ENCODE data around the gene GLB1L2.

Gene GLB1L2

DNA sequence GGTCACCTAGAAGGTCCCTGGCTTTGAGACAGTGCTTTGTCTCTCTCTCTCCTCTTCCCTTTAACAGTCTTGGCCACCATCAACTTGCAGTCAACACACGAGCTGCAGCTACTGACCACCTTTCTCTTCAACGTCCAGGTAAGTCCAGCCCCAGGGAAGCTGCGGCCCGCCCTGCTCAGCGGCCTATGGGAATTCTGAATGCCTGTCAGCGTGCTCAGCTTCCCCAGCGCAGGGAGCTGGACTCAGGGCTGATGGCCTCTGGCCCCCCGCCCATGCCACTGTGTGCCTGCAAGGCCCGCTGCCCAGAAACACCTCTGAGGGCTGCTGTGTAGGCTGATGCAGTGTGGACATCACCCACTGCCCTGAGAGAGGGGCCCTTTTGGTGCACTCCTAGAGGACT is 32.5 kb downstream of the GLB1L2 start:
- H3K9me3 Mint-ChIP-seq (ENCODE audit: low read depth) = no peaks in the 10 kb centered on the region
- H3K4me3 Mint-ChIP-seq = no peak overlapping the region
- H3K36me3 Mint-ChIP-seq = peaks cover 3% of the 10 kb centered on the region
- H3K27ac Mint-ChIP-seq = no peak overlapping the region
- H3K4me1 Mint-ChIP-seq (ENCODE audit: low read depth) = peaks cover 16% of the 10 kb centered on the region
- peaks cover 8% of the 10 kb centered on the region for H3K27me3 Mint-ChIP-seq

DNA sequence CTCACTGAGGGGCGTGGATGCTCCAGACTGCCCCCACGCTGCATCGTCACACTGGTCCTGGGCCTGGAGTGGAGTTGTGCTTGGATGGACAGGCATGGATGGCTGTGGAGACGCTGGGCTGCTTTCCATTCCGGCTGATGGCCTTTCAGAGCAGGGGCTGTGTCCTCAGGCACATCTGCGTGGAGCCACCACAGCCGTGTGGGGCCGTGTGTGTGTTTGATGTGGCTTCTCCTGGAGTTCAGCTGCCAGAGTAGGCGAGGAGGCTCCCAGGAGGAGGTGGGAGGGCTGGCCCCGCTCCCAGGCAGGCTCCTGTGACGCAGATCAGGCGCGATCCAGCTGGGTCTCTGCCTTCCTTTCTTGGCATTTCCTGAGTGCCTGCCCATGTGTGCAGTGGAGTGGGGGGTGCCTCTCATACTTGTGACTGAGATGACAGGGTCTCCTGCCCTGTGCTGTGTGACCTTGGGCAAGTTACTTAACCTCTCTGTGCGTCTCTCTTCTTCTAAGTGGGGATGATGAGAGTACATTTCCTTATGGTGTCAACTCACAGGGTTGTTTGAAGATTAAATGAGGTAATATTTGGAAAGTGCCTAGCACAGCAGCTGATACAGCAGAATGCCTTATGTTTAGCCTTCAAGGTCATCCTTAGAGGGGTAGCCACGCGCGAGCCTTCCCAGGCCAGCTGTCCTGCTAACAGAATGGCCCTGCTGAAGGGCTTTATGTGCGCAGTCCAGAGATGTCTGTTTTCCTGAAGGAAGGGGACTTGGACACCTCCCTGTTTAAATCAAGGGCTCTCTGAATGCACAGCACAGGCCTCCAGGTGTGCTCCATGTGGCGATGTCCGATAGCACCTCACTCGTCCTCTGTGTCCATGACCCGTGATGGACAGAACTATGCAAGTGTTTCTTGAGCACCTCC is 33.5 kb downstream of the GLB1L2 start:
- no peaks in the 10 kb centered on the region for H3K9me3 Mint-ChIP-seq (ENCODE audit: low read depth)
- H3K36me3 Mint-ChIP-seq = peaks cover 6% of the 10 kb centered on the region
- peaks cover 2% of the 10 kb centered on the region for H3K27me3 Mint-ChIP-seq
- H3K4me3 Mint-ChIP-seq = no peak overlapping the region
- peaks cover 8% of the 10 kb centered on the region for H3K4me1 Mint-ChIP-seq (ENCODE audit: low read depth)
- no peak overlapping the region for H3K27ac Mint-ChIP-seq

DNA sequence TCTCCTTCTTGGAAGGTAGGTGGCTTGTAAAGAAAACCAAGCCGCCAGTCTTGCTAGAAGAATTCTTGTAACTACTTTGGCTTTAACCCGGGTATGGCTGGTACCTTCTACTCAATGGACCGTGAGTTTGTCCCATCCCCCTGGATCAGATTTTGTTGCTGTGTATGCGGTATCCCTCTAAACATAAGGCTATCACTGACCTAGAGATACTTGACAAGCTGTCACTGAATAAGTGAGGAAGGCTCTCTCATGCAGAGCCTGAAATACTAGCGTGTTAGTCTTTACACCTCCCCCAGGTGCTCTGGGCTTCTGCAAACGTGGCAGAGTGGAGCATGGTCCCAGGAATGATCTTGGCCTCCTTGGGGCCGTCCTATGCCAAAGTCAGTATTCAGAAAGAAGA is 34.5 kb downstream of the GLB1L2 start:
- H3K27me3 Mint-ChIP-seq = no peaks in the 10 kb centered on the region
- H3K9me3 Mint-ChIP-seq (ENCODE audit: low read depth) = no peaks in the 10 kb centered on the region
- H3K4me1 Mint-ChIP-seq (ENCODE audit: low read depth) = peaks cover 6% of the 10 kb centered on the region
- H3K36me3 Mint-ChIP-seq = peaks cover 6% of the 10 kb centered on the region
- no peak overlapping the region for H3K27ac Mint-ChIP-seq
- H3K4me3 Mint-ChIP-seq = no peak overlapping the region

DNA sequence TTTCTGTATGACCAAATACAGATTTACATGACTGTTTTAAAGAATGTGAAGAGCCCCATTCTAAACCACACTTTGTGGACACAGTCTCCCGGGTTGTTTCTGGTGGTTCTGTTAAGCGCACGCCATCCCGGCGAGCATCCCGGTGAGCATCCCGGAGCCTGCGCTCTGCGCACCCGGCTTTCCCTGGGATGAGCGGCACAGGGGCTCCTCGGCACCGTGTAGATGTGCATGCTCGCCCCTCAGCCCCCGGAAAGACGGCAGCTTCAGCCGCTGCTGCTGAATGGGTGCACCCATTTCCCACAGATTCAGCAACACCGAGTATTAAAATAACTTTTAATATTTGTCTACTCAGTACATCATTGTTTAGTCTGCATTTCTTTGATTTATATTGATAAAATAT is 36.0 kb downstream of the GLB1L2 start:
- H3K27ac Mint-ChIP-seq = no peak overlapping the region
- H3K4me3 Mint-ChIP-seq = no peak overlapping the region
- no peaks in the 10 kb centered on the region for H3K4me1 Mint-ChIP-seq (ENCODE audit: low read depth)
- no peaks in the 10 kb centered on the region for H3K9me3 Mint-ChIP-seq (ENCODE audit: low read depth)
- no peaks in the 10 kb centered on the region for H3K27me3 Mint-ChIP-seq
- peaks cover 3% of the 10 kb centered on the region for H3K36me3 Mint-ChIP-seq

DNA sequence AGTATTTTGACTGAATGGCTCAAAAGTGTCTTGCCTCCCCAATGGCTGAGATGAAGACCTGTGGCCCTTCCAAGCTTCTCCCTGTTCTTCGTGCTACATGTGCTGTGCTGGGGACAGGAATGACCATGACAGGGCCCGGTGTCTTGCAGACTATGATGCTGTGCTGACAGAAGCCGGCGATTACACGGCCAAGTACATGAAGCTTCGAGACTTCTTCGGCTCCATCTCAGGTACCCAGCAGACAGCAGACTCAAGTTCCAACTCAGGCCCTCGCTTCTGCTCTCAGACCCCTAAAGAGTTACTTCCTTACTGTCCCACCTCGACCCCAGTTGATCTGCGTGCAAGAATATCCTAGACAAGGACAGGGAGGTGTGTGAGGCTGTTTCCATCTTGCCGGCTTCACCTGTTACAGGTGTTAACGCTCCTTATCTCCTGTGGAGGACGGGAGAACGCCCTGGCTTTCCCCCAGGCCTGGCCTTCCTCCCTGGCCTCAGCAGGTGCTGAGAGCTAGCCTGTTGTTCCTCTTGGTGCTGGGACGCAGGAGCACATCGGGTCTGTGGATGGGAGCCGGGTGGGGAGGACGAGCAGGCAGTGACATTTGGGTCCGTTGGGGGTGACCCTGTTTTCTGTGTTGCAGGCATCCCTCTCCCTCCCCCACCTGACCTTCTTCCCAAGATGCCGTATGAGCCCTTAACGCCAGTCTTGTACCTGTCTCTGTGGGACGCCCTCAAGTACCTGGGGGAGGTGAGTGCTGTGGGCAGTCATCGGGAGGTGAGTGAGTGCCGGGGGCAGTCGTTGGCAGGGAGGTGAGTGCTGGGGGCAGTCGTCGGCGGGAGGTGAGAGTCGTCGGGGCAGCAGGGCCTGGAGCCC is 38.1 kb downstream of the GLB1L2 start:
- Mint-ChIP-seq H3K9me3 (ENCODE audit: low read depth) (no peaks in the 10 kb centered on the region), H3K36me3 (peaks cover 3% of the 10 kb centered on the region), H3K27me3 (no peaks in the 10 kb centered on the region), H3K4me3 (no peak overlapping the region), H3K27ac (no peak overlapping the region), H3K4me1 (ENCODE audit: low read depth) (no peaks in the 10 kb centered on the region)

DNA sequence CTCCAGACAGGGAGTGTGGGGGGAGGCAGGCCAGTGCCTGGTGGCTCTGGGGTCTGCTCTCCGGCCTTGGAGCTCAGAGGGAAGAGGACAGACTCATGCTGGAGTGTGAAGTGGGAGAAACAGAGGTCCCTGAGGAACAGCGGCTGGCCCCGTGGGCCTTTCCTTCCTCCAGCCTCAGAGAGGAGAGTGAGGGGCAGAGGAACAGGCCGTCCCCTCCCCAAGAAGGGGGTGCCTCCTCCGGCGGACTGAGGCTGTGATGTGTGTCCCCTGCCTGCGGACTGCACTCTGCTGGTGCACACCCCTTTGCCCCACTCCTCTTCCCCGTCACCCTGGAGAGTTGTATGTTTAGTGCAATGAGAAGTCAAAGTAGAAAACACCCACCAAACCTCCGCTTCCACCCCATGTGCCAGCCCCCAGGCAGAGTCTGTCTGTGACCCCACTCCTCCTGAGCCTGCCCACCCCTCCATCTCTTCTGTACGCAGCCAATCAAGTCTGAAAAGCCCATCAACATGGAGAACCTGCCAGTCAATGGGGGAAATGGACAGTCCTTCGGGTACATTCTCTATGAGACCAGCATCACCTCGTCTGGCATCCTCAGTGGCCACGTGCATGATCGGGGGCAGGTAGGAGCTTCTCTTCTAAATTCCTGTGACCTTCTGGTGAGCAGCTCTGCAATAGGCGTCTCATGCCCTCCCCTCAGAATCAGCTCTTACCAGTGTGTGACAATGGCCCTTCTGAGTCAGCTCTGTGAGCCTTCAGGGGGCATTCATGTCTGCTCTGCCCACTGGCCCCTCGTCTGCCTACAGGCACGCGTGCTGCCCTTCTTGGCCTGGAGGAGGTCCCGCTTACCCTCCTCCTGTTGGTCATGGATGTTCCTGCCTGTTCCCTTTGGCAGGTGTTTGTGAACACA is 39.0 kb downstream of the GLB1L2 start:
- Mint-ChIP-seq H3K27me3 (no peaks in the 10 kb centered on the region), H3K4me1 (ENCODE audit: low read depth) (no peaks in the 10 kb centered on the region), H3K4me3 (no peak overlapping the region), H3K9me3 (ENCODE audit: low read depth) (no peaks in the 10 kb centered on the region), H3K27ac (no peak overlapping the region), H3K36me3 (peaks cover 3% of the 10 kb centered on the region)

DNA sequence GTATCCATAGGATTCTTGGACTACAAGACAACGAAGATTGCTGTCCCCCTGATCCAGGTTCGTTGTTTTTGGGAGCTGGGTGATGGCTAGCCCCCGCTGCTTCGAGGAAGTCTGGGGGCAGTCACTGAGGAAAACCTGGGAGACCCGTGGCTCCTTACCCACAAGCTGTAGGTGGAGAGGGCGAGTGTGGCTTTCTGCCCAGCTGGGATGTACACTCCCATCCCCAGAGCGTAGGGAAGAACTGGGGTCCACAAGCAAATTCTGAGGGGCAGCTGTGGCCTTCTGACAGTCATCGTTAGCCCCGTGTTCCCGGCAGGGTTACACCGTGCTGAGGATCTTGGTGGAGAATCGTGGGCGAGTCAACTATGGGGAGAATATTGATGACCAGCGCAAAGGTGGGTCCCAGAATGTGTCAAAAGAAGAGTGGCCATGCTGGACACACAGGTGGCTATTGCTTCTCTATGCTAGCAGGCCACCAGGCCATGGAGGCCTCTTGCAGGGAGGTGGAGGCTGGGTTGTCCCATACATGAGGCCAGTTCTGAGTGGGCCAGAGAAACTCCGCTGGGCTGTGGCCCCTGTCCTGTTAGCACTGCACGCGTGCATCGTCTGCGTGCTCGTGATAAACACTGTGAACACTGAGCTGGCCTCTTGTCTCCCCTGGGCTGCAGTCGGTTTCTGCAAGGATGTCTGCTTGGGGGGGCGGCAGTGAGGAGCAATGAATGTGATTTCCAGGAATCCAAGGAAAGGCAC is 39.8 kb downstream of the GLB1L2 start:
- Mint-ChIP-seq H3K4me1 (ENCODE audit: low read depth) (no peaks in the 10 kb centered on the region), H3K27ac (no peak overlapping the region), H3K27me3 (no peaks in the 10 kb centered on the region), H3K4me3 (no peak overlapping the region), H3K36me3 (peaks cover 3% of the 10 kb centered on the region), H3K9me3 (ENCODE audit: low read depth) (no peaks in the 10 kb centered on the region)

DNA sequence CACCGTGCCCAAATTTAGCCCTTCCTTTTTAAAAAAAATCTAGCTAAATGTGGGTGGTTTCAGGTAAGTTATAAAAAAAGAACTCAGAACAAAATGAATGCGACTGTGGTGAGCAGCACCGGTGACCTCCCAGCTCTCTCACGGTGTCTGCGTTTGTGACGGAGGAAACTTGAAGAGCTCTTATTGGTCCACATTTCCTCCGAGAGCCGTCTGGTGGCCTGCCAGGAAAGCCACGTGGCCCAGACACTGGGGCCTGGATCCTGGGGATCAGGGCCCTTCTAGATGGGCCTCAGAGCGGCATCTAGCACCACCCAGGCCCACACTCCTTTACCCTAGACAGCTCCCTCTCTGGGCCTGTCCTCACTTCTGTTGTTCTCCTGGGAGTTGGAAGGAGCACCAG is 40.7 kb downstream of the GLB1L2 start:
- H3K4me3 Mint-ChIP-seq = no peak overlapping the region
- H3K9me3 Mint-ChIP-seq (ENCODE audit: low read depth) = no peaks in the 10 kb centered on the region
- peaks cover 3% of the 10 kb centered on the region for H3K36me3 Mint-ChIP-seq
- H3K4me1 Mint-ChIP-seq (ENCODE audit: low read depth) = no peaks in the 10 kb centered on the region
- H3K27ac Mint-ChIP-seq = no peak overlapping the region
- no peaks in the 10 kb centered on the region for H3K27me3 Mint-ChIP-seq

DNA sequence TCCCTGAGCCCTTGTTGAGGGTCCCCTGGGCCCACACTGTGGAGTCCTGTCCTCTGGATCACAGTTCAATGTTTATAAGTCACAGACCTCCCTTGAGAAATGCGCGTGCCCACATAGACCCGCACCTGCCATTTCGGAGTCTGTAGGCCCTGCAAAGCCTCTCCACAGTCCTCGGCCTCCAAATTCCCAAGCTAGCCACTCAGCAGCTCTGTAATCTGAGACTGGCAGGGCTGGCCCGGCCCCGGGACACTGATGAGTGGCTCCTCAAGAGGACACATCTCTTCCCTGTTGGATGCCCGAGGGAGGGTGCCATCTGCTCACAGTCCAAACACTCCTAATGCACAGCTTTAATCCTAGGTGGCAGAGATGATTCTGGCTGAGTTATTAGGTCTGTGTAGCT is 41.2 kb downstream of the GLB1L2 start:
- H3K4me1 Mint-ChIP-seq (ENCODE audit: low read depth) = no peaks in the 10 kb centered on the region
- H3K4me3 Mint-ChIP-seq = no peak overlapping the region
- H3K27ac Mint-ChIP-seq = no peak overlapping the region

DNA sequence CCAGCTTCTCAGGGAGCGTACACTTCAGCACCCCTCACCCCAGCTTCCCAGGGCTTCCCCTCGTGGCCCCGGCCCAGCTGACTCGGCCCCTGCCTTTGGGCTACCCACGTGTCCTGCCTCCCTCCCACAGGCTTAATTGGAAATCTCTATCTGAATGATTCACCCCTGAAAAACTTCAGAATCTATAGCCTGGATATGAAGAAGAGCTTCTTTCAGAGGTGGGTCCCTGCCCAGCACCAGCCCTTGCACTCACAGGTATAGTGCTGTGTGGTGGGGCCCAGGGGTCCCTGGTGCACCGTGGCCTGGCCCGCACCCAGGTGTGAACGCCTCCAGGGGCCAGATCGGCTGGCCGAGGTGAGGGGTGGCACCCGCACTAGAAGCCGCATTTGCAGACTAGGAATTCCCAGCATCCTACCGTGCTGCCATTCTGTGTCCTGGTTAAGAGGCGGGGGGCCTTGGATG is 41.8 kb downstream of the GLB1L2 start:
- no peak overlapping the region for H3K4me3 Mint-ChIP-seq
- no peak overlapping the region for H3K27ac Mint-ChIP-seq
- no peaks in the 10 kb centered on the region for H3K4me1 Mint-ChIP-seq (ENCODE audit: low read depth)
- H3K9me3 Mint-ChIP-seq (ENCODE audit: low read depth) = no peaks in the 10 kb centered on the region
- H3K27me3 Mint-ChIP-seq = no peaks in the 10 kb centered on the region
- peaks cover 3% of the 10 kb centered on the region for H3K36me3 Mint-ChIP-seq

More for the DNA sequence above, 41.2 kb downstream of the GLB1L2 start:
- Mint-ChIP-seq H3K36me3 (peaks cover 3% of the 10 kb centered on the region), H3K27me3 (no peaks in the 10 kb centered on the region), H3K9me3 (ENCODE audit: low read depth) (no peaks in the 10 kb centered on the region)

DNA sequence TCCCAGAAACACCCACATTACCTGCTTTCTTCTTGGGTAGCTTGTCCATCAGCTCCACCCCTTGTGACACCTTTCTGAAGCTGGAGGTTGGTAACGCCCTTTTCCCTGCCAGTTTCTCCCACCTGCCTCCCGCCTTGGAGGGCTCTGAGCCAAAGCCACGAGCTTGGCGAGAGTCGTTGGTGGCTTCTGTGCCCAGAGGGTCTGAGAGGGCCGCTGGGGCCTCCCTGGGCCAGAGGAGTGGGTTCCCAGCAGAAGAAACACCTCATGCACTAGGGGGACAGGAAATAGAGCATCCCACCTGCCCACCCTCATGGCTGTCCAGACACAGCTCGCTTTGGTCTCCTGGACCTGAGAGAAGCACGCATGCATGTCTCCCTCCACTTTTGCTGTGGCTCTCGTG is 42.4 kb downstream of the GLB1L2 start:
- Mint-ChIP-seq H3K36me3 (peaks cover 3% of the 10 kb centered on the region), H3K27me3 (no peaks in the 10 kb centered on the region), H3K27ac (no peak overlapping the region), H3K9me3 (ENCODE audit: low read depth) (no peaks in the 10 kb centered on the region), H3K4me3 (no peak overlapping the region), H3K4me1 (ENCODE audit: low read depth) (no peaks in the 10 kb centered on the region)

DNA sequence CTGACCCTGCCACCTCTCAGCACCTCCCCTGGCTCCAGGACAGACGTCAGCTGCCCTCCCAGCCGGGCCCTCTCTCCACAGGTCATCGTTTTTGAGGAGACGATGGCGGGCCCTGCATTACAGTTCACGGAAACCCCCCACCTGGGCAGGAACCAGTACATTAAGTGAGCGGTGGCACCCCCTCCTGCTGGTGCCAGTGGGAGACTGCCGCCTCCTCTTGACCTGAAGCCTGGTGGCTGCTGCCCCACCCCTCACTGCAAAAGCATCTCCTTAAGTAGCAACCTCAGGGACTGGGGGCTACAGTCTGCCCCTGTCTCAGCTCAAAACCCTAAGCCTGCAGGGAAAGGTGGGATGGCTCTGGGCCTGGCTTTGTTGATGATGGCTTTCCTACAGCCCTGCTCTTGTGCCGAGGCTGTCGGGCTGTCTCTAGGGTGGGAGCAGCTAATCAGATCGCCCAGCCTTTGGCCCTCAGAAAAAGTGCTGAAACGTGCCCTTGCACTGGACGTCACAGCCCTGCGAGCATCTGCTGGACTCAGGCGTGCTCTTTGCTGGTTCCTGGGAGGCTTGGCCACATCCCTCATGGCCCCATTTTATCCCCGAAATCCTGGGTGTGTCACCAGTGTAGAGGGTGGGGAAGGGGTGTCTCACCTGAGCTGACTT is 43.2 kb downstream of the GLB1L2 start:
- H3K4me1 Mint-ChIP-seq (ENCODE audit: low read depth) = no peaks in the 10 kb centered on the region
- H3K27ac Mint-ChIP-seq = no peak overlapping the region
- no peak overlapping the region for H3K4me3 Mint-ChIP-seq
- no peaks in the 10 kb centered on the region for H3K9me3 Mint-ChIP-seq (ENCODE audit: low read depth)
- H3K27me3 Mint-ChIP-seq = no peaks in the 10 kb centered on the region
- H3K36me3 Mint-ChIP-seq = no peaks in the 10 kb centered on the region

DNA sequence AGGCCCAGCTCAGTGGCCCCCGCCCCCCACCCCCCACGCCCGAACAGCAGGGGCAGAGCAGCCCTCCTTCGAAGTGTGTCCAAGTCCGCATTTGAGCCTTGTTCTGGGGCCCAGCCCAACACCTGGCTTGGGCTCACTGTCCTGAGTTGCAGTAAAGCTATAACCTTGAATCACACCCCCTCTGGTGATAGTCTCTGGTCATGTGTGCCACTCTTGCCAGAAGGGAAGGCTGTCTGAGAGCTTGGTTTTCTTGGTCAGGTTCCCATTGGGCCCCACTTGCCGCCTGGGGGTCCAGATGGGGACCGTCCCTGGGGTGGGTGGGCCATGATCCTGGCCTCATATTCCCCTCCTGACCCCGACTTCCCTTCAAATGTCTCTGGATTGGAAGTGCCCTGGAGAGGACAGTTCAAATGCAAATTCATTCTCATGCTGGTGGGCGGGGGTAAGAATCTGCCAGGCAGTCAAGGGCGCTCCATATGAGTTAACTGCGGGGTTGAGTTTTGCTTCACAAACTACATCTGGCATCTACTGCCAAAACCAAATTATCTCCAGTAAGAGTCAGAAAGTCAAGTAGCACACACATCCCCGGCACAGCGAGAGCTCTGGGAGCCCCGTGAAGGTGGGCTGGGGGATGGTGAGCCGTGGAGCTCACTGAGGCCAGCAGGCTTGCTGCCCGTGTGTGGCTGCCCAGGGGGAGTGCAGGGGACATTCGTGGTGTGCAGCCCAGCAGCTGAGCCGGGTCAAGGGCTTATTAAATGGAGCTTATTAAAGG is 44.5 kb downstream of the GLB1L2 start:
- H3K4me1 Mint-ChIP-seq (ENCODE audit: low read depth) = no peaks in the 10 kb centered on the region
- H3K4me3 Mint-ChIP-seq = no peak overlapping the region
- H3K36me3 Mint-ChIP-seq = no peaks in the 10 kb centered on the region
- H3K27ac Mint-ChIP-seq = no peak overlapping the region
- H3K27me3 Mint-ChIP-seq = no peaks in the 10 kb centered on the region
- no peaks in the 10 kb centered on the region for H3K9me3 Mint-ChIP-seq (ENCODE audit: low read depth)

Data from activated naive CD8-positive, alpha-beta T cell (primary cell).